SK-N-SH treated with all-trans-retinoic acid at 6 μM for 48 hours (cell line): ENCODE data around the gene TIMM23.

Experiments used
- ATAC-seq: fragments of 200-7000 bp; cut with Tn5 transposase; 3 replicates; pipeline ENCODE4 v1.9.1; 2020; ENCODE audit warnings: mild to moderate bottlenecking, moderate library complexity
- BACH2 ChIP-seq: fragments of 250-450 bp; sonication (Bioruptor Pico); IDR thresholded peaks from 2 replicates; pipeline ENCODE4 v1.9.0; 2021; ENCODE audit warnings: mild to moderate bottlenecking, borderline replicate concordance
- CREB5 ChIP-seq: fragments of 250-450 bp; sonication (Bioruptor Pico); IDR thresholded peaks from 2 replicates; pipeline ENCODE4 v1.5.1; 2020; ENCODE audit warnings: low read depth, mild to moderate bottlenecking, moderate library complexity
- CSDC2 ChIP-seq: fragments of 250-450 bp; sonication (Bioruptor Pico); IDR thresholded peaks from 2 replicates; pipeline ENCODE4 v1.5.0; 2020; ENCODE audit warnings: mild to moderate bottlenecking, moderate library complexity
- ESRRG ChIP-seq: fragments of 250-450 bp; sonication (Bioruptor Pico); IDR thresholded peaks from 2 replicates; pipeline ENCODE4 v1.6.1; 2021; ENCODE audit warnings: mild to moderate bottlenecking
- GLIS3 ChIP-seq: fragments of 250-450 bp; sonication (Bioruptor Pico); IDR thresholded peaks from 2 replicates; pipeline ENCODE4 v1.5.0; 2020; ENCODE audit warnings: mild to moderate bottlenecking, moderate library complexity
- ISL1 ChIP-seq: fragments of 250-450 bp; sonication (Bioruptor Pico); IDR thresholded peaks from 2 replicates; pipeline ENCODE4 v2.1.2; 2022; ENCODE audit warnings: mild to moderate bottlenecking, moderate library complexity
- OSR1 ChIP-seq: fragments of 250-450 bp; sonication (Bioruptor Pico); IDR thresholded peaks from 2 replicates; pipeline ENCODE4 v1.8.0; 2022; ENCODE audit warnings: moderate library complexity, mild to moderate bottlenecking, inconsistent platforms
- RARB ChIP-seq: fragments of 250-450 bp; sonication (Bioruptor Pico); IDR thresholded peaks from 2 replicates; pipeline ENCODE4 v1.8.0; 2021; ENCODE audit warnings: mild to moderate bottlenecking, moderate library complexity
- SNAI2 ChIP-seq: fragments of 250-450 bp; sonication (Bioruptor Pico); IDR thresholded peaks from 2 replicates; pipeline ENCODE4 v1.5.0; 2020; ENCODE audit warnings: mild to moderate bottlenecking, moderate library complexity
- TCF4 ChIP-seq: fragments of 250-450 bp; sonication (Bioruptor Pico); IDR thresholded peaks from 2 replicates; pipeline ENCODE4 v1.8.0; 2021; ENCODE audit warnings: mild to moderate bottlenecking, moderate library complexity, borderline replicate concordance
- TOX ChIP-seq: fragments of 250-450 bp; sonication (Bioruptor Pico); IDR thresholded peaks from 2 replicates; pipeline ENCODE4 v1.8.0; 2021; ENCODE audit warnings: mild to moderate bottlenecking, moderate library complexity, borderline replicate concordance
- TSHZ2 ChIP-seq: fragments of 250-450 bp; sonication (Bioruptor Pico); IDR thresholded peaks from 2 replicates; pipeline ENCODE4 v1.5.0; 2020; ENCODE audit warnings: mild to moderate bottlenecking, moderate library complexity
- ZC3H10 ChIP-seq: fragments of 250-450 bp; sonication (Bioruptor Pico); IDR thresholded peaks from 2 replicates; pipeline ENCODE4 v1.5.1; 2021; ENCODE audit warnings: mild to moderate bottlenecking, moderate library complexity
- ZFP30 ChIP-seq: fragments of 450-650 bp; formaldehyde crosslinking; IDR thresholded peaks from 2 replicates; pipeline ENCODE4 v1.5.0; 2022; ENCODE audit warnings: mild to moderate bottlenecking, moderate library complexity
- ZNF565 ChIP-seq: fragments of 450-650 bp; formaldehyde crosslinking; conservative IDR thresholded peaks from 2 replicates; pipeline ENCODE4 v1.5.0; 2020; ENCODE audit warnings: low read depth, mild to moderate bottlenecking, moderate library complexity
- ZNF70 ChIP-seq: fragments of 450-650 bp; formaldehyde crosslinking; IDR thresholded peaks from 2 replicates; pipeline ENCODE4 v1.5.0; 2020; ENCODE audit warnings: mild to moderate bottlenecking, moderate library complexity
- ZNF8 ChIP-seq: fragments of 450-650 bp; formaldehyde crosslinking; IDR thresholded peaks from 2 replicates; pipeline ENCODE4 v1.5.0; 2020; ENCODE audit warnings: mild to moderate bottlenecking, moderate library complexity
- TF ChIP-seq, protein P1 (sequence below): fragments of 250-450 bp; sonication (Bioruptor Pico); IDR thresholded peaks from 2 replicates; pipeline ENCODE4 v1.5.1; 2021; ENCODE audit warnings: mild to moderate bottlenecking, moderate library complexity
- TF ChIP-seq, protein P2 (sequence below): fragments of 250-450 bp; sonication (Bioruptor Pico); IDR thresholded peaks from 2 replicates; pipeline ENCODE4 v1.8.0; 2021; ENCODE audit warnings: low read depth, mild to moderate bottlenecking, moderate library complexity, borderline replicate concordance

Gene TIMM23

GRCh38 chr10:46033602-46034011, 61.3 kb downstream of the TIMM23 start:
- ATAC-seq, result peak; percentile 12
- TF ChIP-seq CREB5 (CRISPR knock-in tag), result no peak

DNA sequence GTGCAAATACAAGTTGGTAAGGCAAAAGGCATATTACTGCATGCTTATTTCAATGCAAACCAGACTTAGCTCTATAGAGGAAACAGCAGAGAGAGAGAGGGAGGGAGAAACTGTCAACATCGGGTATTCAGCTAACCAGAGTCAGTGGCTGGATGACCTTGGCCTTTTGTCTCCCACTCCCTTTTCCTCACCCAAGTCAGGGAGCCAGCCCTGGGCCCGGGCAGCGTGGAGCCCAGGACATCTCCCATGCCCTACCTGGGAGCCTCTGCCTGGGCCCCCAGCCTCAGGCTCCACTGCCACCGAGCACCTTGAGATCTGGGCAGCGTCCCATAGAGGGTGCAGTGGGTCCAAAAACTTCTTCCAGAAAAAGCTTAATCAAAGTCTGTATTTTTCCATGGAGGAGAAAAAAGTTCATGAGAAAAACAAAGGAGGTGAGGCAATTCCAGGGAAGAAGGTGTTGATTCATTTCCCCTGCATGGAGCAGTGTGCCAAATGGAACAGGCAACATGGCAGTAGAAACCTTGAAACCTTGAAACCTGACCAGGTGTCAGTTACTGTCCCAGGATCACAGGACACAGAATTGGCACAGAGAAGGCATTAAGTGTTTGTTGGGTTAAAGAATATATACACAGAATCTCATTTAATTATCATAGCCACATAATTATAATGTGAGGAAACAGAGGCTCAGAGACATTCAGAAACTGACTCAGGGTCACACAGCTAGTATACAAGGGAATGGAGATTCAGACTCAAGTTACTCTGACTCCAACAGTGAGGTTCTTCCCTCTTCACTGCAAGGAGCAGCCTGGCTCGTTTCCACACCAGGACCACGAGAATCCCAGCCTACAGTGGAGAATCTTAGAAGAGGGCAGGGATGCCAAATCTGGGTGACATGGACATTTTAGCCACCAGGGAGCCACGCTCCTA, 63.9 kb downstream of the TIMM23 start:
- TF ChIP-seq GLIS3 (CRISPR knock-in tag) (no peak), CSDC2 (CRISPR knock-in tag) (no peak), BACH2 (no peak), ZNF8 (CRISPR knock-in tag) (no peak), SNAI2 (CRISPR knock-in tag) (no peak), ISL1 (CRISPR knock-in tag) (no peak), TCF4 (CRISPR knock-in tag) (no peak), ZFP30 (CRISPR knock-in tag) (no peak)
- TF ChIP-seq, protein P1, sequence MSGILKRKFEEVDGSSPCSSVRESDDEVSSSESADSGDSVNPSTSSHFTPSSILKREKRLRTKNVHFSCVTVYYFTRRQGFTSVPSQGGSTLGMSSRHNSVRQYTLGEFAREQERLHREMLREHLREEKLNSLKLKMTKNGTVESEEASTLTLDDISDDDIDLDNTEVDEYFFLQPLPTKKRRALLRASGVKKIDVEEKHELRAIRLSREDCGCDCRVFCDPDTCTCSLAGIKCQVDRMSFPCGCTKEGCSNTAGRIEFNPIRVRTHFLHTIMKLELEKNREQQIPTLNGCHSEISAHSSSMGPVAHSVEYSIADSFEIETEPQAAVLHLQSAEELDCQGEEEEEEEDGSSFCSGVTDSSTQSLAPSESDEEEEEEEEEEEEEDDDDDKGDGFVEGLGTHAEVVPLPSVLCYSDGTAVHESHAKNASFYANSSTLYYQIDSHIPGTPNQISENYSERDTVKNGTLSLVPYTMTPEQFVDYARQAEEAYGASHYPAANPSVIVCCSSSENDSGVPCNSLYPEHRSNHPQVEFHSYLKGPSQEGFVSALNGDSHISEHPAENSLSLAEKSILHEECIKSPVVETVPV, result no peak
- peak; percentile 57; the same call in 2 of the 3 replicates for ATAC-seq

DNA sequence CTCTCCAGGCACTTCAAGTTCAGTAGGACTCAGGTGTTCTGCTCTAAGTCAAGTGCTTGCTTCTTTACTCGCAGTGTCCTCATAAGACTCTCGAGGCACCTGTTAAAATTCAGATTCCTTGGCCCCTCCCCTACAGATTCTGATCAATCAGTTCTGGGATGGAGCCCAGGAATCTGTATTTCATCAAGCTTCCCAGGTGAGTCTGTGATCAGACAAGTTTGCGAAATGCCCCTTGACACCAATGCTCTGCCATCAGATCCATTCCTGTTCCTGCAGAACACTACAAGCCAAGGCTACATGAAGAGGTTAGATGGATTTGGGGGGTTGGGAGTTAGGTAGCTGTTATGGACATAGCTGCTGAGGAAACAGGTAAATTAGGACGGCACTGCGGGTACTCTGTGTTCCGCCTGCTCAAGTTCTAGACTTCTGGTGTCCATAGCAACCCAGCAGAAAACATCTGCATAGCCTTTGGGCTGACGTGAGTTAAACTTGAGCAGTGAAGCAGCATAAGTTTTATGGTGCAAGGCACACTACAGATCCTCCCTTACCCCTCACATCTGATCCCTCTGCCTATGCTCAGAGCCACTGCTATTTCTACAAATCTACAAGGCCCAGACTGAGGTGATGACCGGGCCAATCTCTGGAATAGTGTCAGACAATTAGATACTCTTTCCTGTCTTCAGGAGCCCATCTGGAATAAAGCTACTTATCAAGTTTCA, 65.0 kb downstream of the TIMM23 start:
- no peak for TF ChIP-seq ZNF8 (CRISPR knock-in tag)
- TF ChIP-seq, protein P2, sequence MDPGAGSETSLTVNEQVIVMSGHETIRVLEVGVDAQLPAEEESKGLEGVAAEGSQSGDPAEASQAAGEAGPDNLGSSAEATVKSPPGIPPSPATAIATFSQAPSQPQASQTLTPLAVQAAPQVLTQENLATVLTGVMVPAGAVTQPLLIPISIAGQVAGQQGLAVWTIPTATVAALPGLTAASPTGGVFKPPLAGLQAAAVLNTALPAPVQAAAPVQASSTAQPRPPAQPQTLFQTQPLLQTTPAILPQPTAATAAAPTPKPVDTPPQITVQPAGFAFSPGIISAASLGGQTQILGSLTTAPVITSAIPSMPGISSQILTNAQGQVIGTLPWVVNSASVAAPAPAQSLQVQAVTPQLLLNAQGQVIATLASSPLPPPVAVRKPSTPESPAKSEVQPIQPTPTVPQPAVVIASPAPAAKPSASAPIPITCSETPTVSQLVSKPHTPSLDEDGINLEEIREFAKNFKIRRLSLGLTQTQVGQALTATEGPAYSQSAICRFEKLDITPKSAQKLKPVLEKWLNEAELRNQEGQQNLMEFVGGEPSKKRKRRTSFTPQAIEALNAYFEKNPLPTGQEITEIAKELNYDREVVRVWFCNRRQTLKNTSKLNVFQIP (CRISPR knock-in tag), result no peak
- TF ChIP-seq ZNF70 (CRISPR knock-in tag), result no peak
- TF ChIP-seq TOX (CRISPR knock-in tag), result no peak
- TF ChIP-seq RARB (CRISPR knock-in tag), result no peak
- TF ChIP-seq SNAI2 (CRISPR knock-in tag), result no peak
- TF ChIP-seq OSR1, result no peak
- no peak for TF ChIP-seq GLIS3 (CRISPR knock-in tag)
- no peak for TF ChIP-seq TSHZ2
- TF ChIP-seq ESRRG (CRISPR knock-in tag), result no peak
- no peak for TF ChIP-seq CREB5 (CRISPR knock-in tag)
- no peak for TF ChIP-seq ISL1 (CRISPR knock-in tag)
- TF ChIP-seq, protein P1, result no peak
- TF ChIP-seq CSDC2 (CRISPR knock-in tag), result no peak
- TF ChIP-seq ZNF565, result no peak
- no peak for TF ChIP-seq ZC3H10 (CRISPR knock-in tag)
- TF ChIP-seq TCF4 (CRISPR knock-in tag), result no peak
- TF ChIP-seq BACH2, result no peak
- TF ChIP-seq, all 23 proteins: peak for 0
- no peak for ATAC-seq
